ENCODE measurements around the gene DUS4L. TPM values are rescaled to one million over a fixed set of nuclear protein-coding genes. Genes with fewer than 3 reads are reported as not detected.

DUS4L gene
- total and polyA plus RNA-seq, 12 donors, result 4.2 to 12.7 (median 6.8) TPM

DNA sequence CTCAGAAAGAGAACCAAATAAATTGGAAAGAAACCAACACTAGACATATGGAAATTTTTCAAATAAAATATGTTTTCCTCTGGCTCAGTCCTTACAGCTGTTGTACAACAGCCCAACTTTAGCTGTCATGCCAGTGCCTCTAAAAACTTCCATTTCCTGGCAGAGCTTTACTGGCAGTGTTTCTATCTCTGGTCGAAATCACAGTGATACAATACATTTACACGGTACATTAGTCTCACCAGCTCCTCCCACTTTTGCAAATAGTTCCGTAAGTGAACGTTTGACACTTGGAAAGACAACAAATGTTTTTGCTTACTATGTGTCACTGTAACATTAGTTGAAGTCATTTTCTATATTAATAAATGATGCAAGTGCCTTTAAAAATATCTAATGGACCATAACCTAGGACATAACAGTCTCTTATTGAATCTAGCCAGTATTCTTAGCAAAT is 46.1 kb downstream of the DUS4L start:
- Histone ChIP-seq H3K27me3 (no peaks in the 10 kb centered on the region), H3K4me1 (replicated peaks in 1 of 2) (peaks cover 0 to 13% of the 10 kb centered on the region in 2 donors), H3K27ac (peak overlapping the region in 1 of 5 donors; percentile 1), H3K36me3 (replicated peaks in 1 of 2) (peaks cover 0 to 12% of the 10 kb centered on the region in 2 donors), H3K9me3 (replicated peaks in 1 of 3) (no peaks in the 10 kb centered on the region), H3K4me3 (no peak overlapping the region)
- no peak for DNase-seq
- TF ChIP-seq, protein P1, sequence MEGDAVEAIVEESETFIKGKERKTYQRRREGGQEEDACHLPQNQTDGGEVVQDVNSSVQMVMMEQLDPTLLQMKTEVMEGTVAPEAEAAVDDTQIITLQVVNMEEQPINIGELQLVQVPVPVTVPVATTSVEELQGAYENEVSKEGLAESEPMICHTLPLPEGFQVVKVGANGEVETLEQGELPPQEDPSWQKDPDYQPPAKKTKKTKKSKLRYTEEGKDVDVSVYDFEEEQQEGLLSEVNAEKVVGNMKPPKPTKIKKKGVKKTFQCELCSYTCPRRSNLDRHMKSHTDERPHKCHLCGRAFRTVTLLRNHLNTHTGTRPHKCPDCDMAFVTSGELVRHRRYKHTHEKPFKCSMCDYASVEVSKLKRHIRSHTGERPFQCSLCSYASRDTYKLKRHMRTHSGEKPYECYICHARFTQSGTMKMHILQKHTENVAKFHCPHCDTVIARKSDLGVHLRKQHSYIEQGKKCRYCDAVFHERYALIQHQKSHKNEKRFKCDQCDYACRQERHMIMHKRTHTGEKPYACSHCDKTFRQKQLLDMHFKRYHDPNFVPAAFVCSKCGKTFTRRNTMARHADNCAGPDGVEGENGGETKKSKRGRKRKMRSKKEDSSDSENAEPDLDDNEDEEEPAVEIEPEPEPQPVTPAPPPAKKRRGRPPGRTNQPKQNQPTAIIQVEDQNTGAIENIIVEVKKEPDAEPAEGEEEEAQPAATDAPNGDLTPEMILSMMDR (IDR thresholded peaks at IDR 0.05), result no peak
- intact Hi-C loops (cut with DNase I), result no loop called here
- 63 to 77% (median 66%) methylated on average over 4 of the region's 4 CpGs for WGBS, 4 donors

DNA sequence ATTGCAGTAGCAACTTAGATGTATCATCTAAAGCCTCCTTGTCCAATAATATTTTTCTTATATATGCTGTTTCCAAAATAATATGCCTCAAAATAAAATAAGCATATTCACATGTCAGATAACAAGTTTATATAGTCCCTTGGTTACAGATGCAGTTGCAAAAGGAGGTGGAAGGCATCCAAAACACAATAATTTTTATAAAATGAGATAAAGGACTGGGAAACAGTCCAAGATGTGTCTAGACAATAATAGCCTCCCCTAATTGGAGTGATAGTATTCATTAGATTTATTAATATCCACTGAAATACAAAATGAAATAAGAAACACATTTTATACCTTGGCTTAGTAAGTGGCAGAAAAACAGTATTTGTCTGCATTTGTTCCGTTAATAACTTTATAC is 46.6 kb downstream of the DUS4L start:
- H3K27me3 ChIP-seq, result no peaks in the 10 kb centered on the region
- 67 to 74% (median 72%) methylated on average over 1 of the region's 1 CpG for WGBS, 4 donors
- no peak for TF ChIP-seq POLR2A (IDR thresholded peaks at IDR 0.05)
- TF ChIP-seq, protein P1 (IDR thresholded peaks at IDR 0.05), result no peak
- peaks cover 0 to 12% of the 10 kb centered on the region in 2 donors for H3K36me3 ChIP-seq (replicated peaks in 1 of 2)
- no peaks in the 10 kb centered on the region for H3K9me3 ChIP-seq (replicated peaks in 1 of 3)
- intact Hi-C loops (cut with DNase I), result no loop called here
- peak overlapping the region in 1 of 5 donors; percentile 1 for H3K27ac ChIP-seq
- DNase-seq, result no peak
- peaks cover 0 to 13% of the 10 kb centered on the region in 2 donors for H3K4me1 ChIP-seq (replicated peaks in 1 of 2)
- no peak overlapping the region for H3K4me3 ChIP-seq

DNA sequence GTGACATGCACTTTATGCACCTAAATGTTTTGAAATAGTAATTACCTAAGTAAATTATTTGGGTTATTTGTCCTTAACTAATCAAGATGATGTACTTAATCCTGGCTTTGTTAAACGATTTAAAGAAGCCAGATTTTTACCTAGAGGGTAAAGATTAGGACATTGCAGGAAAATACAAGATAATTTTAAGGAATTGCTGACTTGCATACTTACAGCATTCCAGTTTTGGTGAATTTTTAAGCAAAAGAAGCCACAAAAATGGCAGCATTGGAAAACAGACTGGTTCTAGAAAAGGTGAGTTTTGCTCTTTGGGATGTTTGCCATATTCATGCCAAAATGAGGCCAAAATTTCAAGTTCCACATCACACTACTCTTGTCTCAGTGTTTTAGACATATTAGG is 49.7 kb downstream of the DUS4L start:
- no peak for TF ChIP-seq POLR2A (IDR thresholded peaks at IDR 0.05)
- TF ChIP-seq, protein P1 (IDR thresholded peaks at IDR 0.05), result no peak
- H3K36me3 ChIP-seq (replicated peaks in 1 of 2), result peaks cover 0 to 27% of the 10 kb centered on the region in 2 donors
- no peak overlapping the region for H3K27ac ChIP-seq
- H3K4me1 ChIP-seq (replicated peaks in 1 of 2), result peaks cover 0 to 13% of the 10 kb centered on the region in 2 donors
- 91 to 97% (median 93%) methylated on average over 1 of the region's 1 CpG for WGBS, 4 donors
- H3K4me3 ChIP-seq, result no peak overlapping the region
- no peaks in the 10 kb centered on the region for H3K9me3 ChIP-seq (replicated peaks in 1 of 3)
- intact Hi-C loops (cut with DNase I), result no loop called here
- H3K27me3 ChIP-seq, result no peaks in the 10 kb centered on the region
- DNase-seq, result no peak

DNA sequence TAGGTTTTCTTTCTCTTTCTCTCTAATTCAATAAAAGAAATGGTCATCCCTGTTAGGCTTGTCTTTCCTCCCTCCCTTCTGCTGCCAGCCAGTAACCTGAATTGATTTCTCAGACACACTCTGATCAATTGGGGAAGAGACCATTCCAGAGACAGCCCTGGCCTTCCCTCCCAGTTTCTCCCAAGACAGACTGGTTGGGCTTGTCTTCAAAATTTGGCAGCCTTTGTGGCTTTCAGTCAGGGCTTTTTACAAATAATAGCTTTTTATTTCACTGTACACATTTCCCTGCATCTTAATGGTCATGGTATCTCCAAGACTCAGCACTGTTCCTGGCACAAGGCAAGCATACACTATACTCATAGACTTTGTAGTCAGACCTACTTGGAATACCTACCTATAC is 50.2 kb downstream of the DUS4L start:
- no peak for DNase-seq
- Histone ChIP-seq H3K27ac (no peak overlapping the region), H3K4me3 (no peak overlapping the region), H3K27me3 (no peaks in the 10 kb centered on the region), H3K4me1 (replicated peaks in 1 of 2) (peaks cover 0 to 13% of the 10 kb centered on the region in 2 donors), H3K36me3 (replicated peaks in 1 of 2) (peaks cover 0 to 27% of the 10 kb centered on the region in 2 donors), H3K9me3 (replicated peaks in 1 of 3) (no peaks in the 10 kb centered on the region)
- intact Hi-C loops (cut with DNase I), result no loop called here
- no peak for TF ChIP-seq POLR2A (IDR thresholded peaks at IDR 0.05)
- TF ChIP-seq, protein P1 (IDR thresholded peaks at IDR 0.05), result no peak

Data from adrenal gland (tissue), 12 donors.